HG03571 (cell line): ENCODE measurements around the gene PLEKHM1.

ENCODE experiments used
- ATAC-seq: cut with Tn5 transposase; IDR thresholded peaks from one replicate; pipeline ENCODE4 v1.9.1; 2021; ENCODE audit not compliant: unreplicated experiment

Gene PLEKHM1

GRCh38 chr17:45428931-45429338 lies 61.6 kb downstream of the PLEKHM1 start:
- ATAC-seq: no peak

GRCh38 chr17:45428050-45428617 lies 62.4 kb downstream of the PLEKHM1 start:
- no peak for ATAC-seq

- no peak for ATAC-seq
Observed at GRCh38 chr17:45427181-45427835, 63.2 kb downstream of the PLEKHM1 start.

GRCh38 chr17:45426561-45426960 lies 64.0 kb downstream of the PLEKHM1 start:
- no peak for ATAC-seq

- ATAC-seq: no peak
Observed at GRCh38 chr17:45425984-45426413, 64.5 kb downstream of the PLEKHM1 start.

- ATAC-seq: no peak
Observed at GRCh38 chr17:45425125-45425983, 65.2 kb downstream of the PLEKHM1 start.

- no peak for ATAC-seq
Observed at GRCh38 chr17:45424769-45425124, 65.8 kb downstream of the PLEKHM1 start.

- no peak for ATAC-seq
Observed at GRCh38 chr17:45423975-45424335, 66.6 kb downstream of the PLEKHM1 start.

GRCh38 chr17:45423304-45423974 lies 67.1 kb downstream of the PLEKHM1 start:
- ATAC-seq: no peak

- ATAC-seq: no peak
Observed at GRCh38 chr17:45414990-45415881, 75.3 kb downstream of the PLEKHM1 start.

GRCh38 chr17:45413498-45413923 lies 77.0 kb downstream of the PLEKHM1 start:
- peak; percentile 40 for ATAC-seq

- no peak for ATAC-seq
Observed at GRCh38 chr17:45411348-45412105, 79.0 kb downstream of the PLEKHM1 start.

GRCh38 chr17:45410144-45411091 lies 80.1 kb downstream of the PLEKHM1 start:
- no peak for ATAC-seq

- no peak for ATAC-seq
Observed at GRCh38 chr17:45409659-45410076, 80.9 kb downstream of the PLEKHM1 start.

GRCh38 chr17:45408611-45409421 lies 81.7 kb downstream of the PLEKHM1 start:
- ATAC-seq: no peak

- ATAC-seq: no peak
Observed at GRCh38 chr17:45406107-45406506, 84.4 kb downstream of the PLEKHM1 start.

- no peak for ATAC-seq
Observed at GRCh38 chr17:45405250-45406086, 85.1 kb downstream of the PLEKHM1 start.
